HepG2 (cell line): ENCODE data around the gene MEGF11. TPM values are rescaled to one million over a fixed set of nuclear protein-coding genes. Genes with fewer than 3 reads are reported as not detected.

Source experiments
- ATAC-seq: fragments of 200-7000 bp; cut with Tn5 transposase; 3 replicates; pipeline ENCODE4 v1.9.1; 2020; ENCODE audit warnings: mild to moderate bottlenecking, moderate library complexity
- BruUV-seq: library from RNA; stranded (reverse); fragments of 400-500 nt; replicated peaks from 2 replicates; lab custom pipeline; 2021; lab: Mats Ljungman, UMichigan
- CTCF ChIA-PET: fragments of 300-600 bp; formaldehyde crosslinking; extraction: SDS; loops from one replicate; lab custom pipeline; 2021; ENCODE audit warnings: low total read pairs, inconsistent platforms, low intra/inter-chr PET ratio; lab: Yijun Ruan, JAX
- POLR2A ChIA-PET: fragments of 350-600 bp; sonication (Branson Sonifier 250); formaldehyde crosslinking; loops from one replicate; lab custom pipeline; 2020; ENCODE audit warnings: antibody characterized with exemption, inconsistent platforms; lab: Yijun Ruan, JAX
- DNase-seq: peaks from one replicate; pipeline ENCODE4 v3.0.0-alpha.2; 2015; ENCODE audit warnings: low spot score
- FAIRE-seq: peaks from 3 replicates; lab custom pipeline; 2011; peaks lifted over from hg19 to GRCh38; lab: Jason Lieb, UNC
- H2AFZ ChIP-seq: one replicate; pipeline ENCODE4 v1.6.1; 2011; ENCODE audit warnings: low read length, inconsistent platforms
- H3K27ac ChIP-seq: fragments of 300-600 bp; 3 replicates; pipeline ENCODE4 v1.8.0; 2011; ENCODE audit warnings: mixed run types, mild to moderate bottlenecking, mixed read lengths, low read length, inconsistent platforms; ENCODE audit not compliant: insufficient read depth; ENCODE audit errors: extremely low read length
- H3K27me3 ChIP-seq, 2 experiments: fragments of 200-600 bp in 1 of 2; 2 replicates in 1 of 2; 3 replicates in 1 of 2; pipeline versions ENCODE4 v1.6.0 to v1.8.0; 2011; ENCODE audit warnings: low read length in 2 of 2, mild to moderate bottlenecking in 2 of 2, moderate library complexity in 2 of 2, inconsistent platforms in 1 of 2; ENCODE audit not compliant: insufficient read depth in 2 of 2, control insufficient read depth in 1 of 2
- H3K36me3 ChIP-seq, 2 experiments: fragments of 200-600 bp in 1 of 2; replicated peaks in 1 of 2; 2 replicates in 1 of 2; 3 replicates in 1 of 2; pipeline versions ENCODE4 v1.5.1 to v1.8.0; 2011; ENCODE audit warnings: low read length in 2 of 2, inconsistent platforms in 1 of 2; ENCODE audit not compliant: insufficient read depth in 2 of 2, control insufficient read depth in 1 of 2
- H3K4me1 ChIP-seq: 2 replicates; pipeline ENCODE4 v1.5.1; 2012; ENCODE audit warnings: low read length, inconsistent platforms; ENCODE audit not compliant: insufficient read depth
- H3K4me2 ChIP-seq: 2 replicates; pipeline ENCODE4 v1.6.0; 2011; ENCODE audit warnings: low read depth, low read length, inconsistent platforms
- H3K4me3 ChIP-seq, 3 experiments: fragments of 200-600 bp in 1 of 3; sonication (generic), shearing (Covaris generic) in 1 of 3; replicated peaks in 1 of 3; 2 replicates each; pipeline ENCODE4 v1.5.1; 2011 to 2016; ENCODE audit warnings: low read length in 3 of 3, inconsistent platforms in 2 of 3, low read depth in 2 of 3, mild to moderate bottlenecking in 2 of 3, control low read depth in 1 of 3, mixed read lengths in 1 of 3; ENCODE audit not compliant: insufficient read depth in 1 of 3
- H3K79me2 ChIP-seq: one replicate; pipeline ENCODE4 v1.6.1; 2011; ENCODE audit warnings: low read length, inconsistent platforms; ENCODE audit not compliant: insufficient read depth
- H3K9ac ChIP-seq: 2 replicates; pipeline ENCODE4 v1.6.0; 2011; ENCODE audit warnings: mild to moderate bottlenecking, low read depth, low read length, inconsistent platforms; ENCODE audit not compliant: insufficient read depth
- H3K9me3 ChIP-seq: 2 replicates; pipeline ENCODE4 v1.5.1; 2012; ENCODE audit warnings: mild to moderate bottlenecking, low read length
- H4K20me1 ChIP-seq: 2 replicates; pipeline ENCODE4 v1.6.0; 2011; ENCODE audit warnings: inconsistent platforms, mild to moderate bottlenecking, low read length, moderate library complexity; ENCODE audit not compliant: insufficient read depth
- ARNTL ChIP-seq: sonication (generic); formaldehyde crosslinking; IDR thresholded peaks from 2 replicates; pipeline ENCODE4 v1.4.0; 2020; ENCODE audit warnings: mild to moderate bottlenecking, missing genetic modification reagents
- BHLHE40 ChIP-seq: IDR thresholded peaks from 2 replicates; pipeline ENCODE4 v1.6.1; 2011; ENCODE audit warnings: low read length, improper control_type of control experiment
- FOXA1 ChIP-seq, 2 experiments: fragments of 450-650 bp in 1 of 2; sonication (generic) in 1 of 2; formaldehyde crosslinking in 1 of 2; IDR thresholded peaks; 2 replicates each; pipeline versions ENCODE4 v1.4.0 to v1.6.1; 2016 to 2020; ENCODE audit warnings: missing genetic modification reagents in 1 of 2
- MAZ ChIP-seq, 2 experiments: sonication (generic) in 1 of 2; formaldehyde crosslinking in 1 of 2; IDR thresholded peaks; 2 replicates each; pipeline versions ENCODE4 v1.5.0 to v1.6.1; 2012 to 2020; ENCODE audit warnings: low read depth in 2 of 2, mild to moderate bottlenecking in 2 of 2, borderline replicate concordance in 1 of 2, improper control_type of control experiment in 1 of 2, low read length in 1 of 2, missing genetic modification reagents in 1 of 2, moderate library complexity in 1 of 2
- PCBP2 ChIP-seq: fragments of 200-400 bp; formaldehyde crosslinking; optimal IDR thresholded peaks from 2 replicates; pipeline ENCODE3; 2018; ENCODE audit warnings: low read length, low read depth; ENCODE audit not compliant: poor library complexity, severe bottlenecking
- PPARG ChIP-seq: conservative IDR thresholded peaks from 2 replicates; pipeline ENCODE4 v1.6.1; 2016; ENCODE audit warnings: missing biosample characterization, missing genetic modification reagents
- PRDM15 ChIP-seq: sonication (generic); formaldehyde crosslinking; IDR thresholded peaks from 2 replicates; pipeline ENCODE4 v1.4.0; 2020; ENCODE audit warnings: missing genetic modification reagents
- PRPF4 ChIP-seq: fragments of 200-400 bp; formaldehyde crosslinking; IDR thresholded peaks from 2 replicates; pipeline ENCODE4 v1.6.1; 2016; ENCODE audit warnings: low read length, low read depth; ENCODE audit not compliant: poor library complexity, severe bottlenecking
- ZNF335 ChIP-seq: sonication (generic); formaldehyde crosslinking; IDR thresholded peaks from 2 replicates; pipeline ENCODE4 v1.4.0; 2020; ENCODE audit warnings: missing genetic modification reagents
- ZNF501 ChIP-seq: sonication (generic); formaldehyde crosslinking; IDR thresholded peaks from 2 replicates; pipeline ENCODE4 v1.5.1; 2020; ENCODE audit warnings: mild to moderate bottlenecking, moderate library complexity, missing genetic modification reagents
- ZNF614 ChIP-seq: IDR thresholded peaks from 2 replicates; pipeline ENCODE4 v1.6.1; 2018; ENCODE audit warnings: missing biosample characterization, missing genetic modification reagents, inconsistent platforms, borderline replicate concordance
- ZNF879 ChIP-seq: sonication (generic); formaldehyde crosslinking; IDR thresholded peaks from 2 replicates; pipeline ENCODE4 v1.8.1; 2023; ENCODE audit warnings: missing genetic modification reagents
- ZNF883 ChIP-seq: sonication (generic); formaldehyde crosslinking; IDR thresholded peaks from 2 replicates; pipeline ENCODE4 v1.5.1; 2020; ENCODE audit warnings: mild to moderate bottlenecking, missing genetic modification reagents; ENCODE audit errors: not compliant biosample characterization
- WGBS: methylation state at CpG from one replicate; pipeline ENCODE4 v1.1.6; 2017; ENCODE audit warnings: low lambda C conversion rate; 5-methylcytosine and 5-hydroxymethylcytosine counted together
- in situ Hi-C: cut with HindIII; loops from 2 replicates; pipeline ENCODE4 v1.10.0; 2017; ENCODE audit warnings: low pct_unique_long_range_greater_than_20kb; ENCODE audit not compliant: extremely low pct_ligation_motif_present
- intact Hi-C: fragments of 100-400 bp; cut with micrococcal nuclease; formaldehyde crosslinking; loops from one replicate; pipeline ENCODE4 v1.10.0; 2022; ENCODE audit not compliant: unreplicated experiment
- polyA plus RNA-seq, 8 experiments: library from polyadenylated mRNA; depleted of rRNA in 3 of 8; stranded (reverse) in 7 of 8; unstranded in 1 of 8; fragments of >200 nt; fragmentation: Illumina TruSeq in 4 of 8; extraction: Trizol in 4 of 8; gene quantifications; 2 replicates each; pipeline versions ENCODE4 v1.2.1 to v1.2.3, GENCODE V29; 2011 to 2016; ENCODE audit warnings: low read depth in 4 of 8, missing spikeins in 1 of 8, mixed read lengths in 1 of 8; ENCODE audit not compliant: insufficient read depth in 1 of 8
- total RNA-seq, 5 experiments: library from RNA; depleted of rRNA; stranded (reverse); fragments of >200 nt; fragmentation: Illumina TruSeq; extraction: Trizol; gene quantifications; 2 replicates each; pipeline ENCODE4 v1.2.3, GENCODE V29; 2016; ENCODE audit warnings: low read depth in 1 of 5
- TF ChIP-seq, protein P1 (sequence below): sonication (generic); formaldehyde crosslinking; IDR thresholded peaks from 2 replicates; pipeline ENCODE4 v1.4.0; 2020; ENCODE audit warnings: missing genetic modification reagents
- TF ChIP-seq, protein P2 (sequence below): sonication (generic); formaldehyde crosslinking; IDR thresholded peaks from 2 replicates; pipeline ENCODE4 v1.9.0; 2022; ENCODE audit warnings: low read depth, missing genetic modification reagents

The MEGF11 gene
- total and polyA plus RNA-seq, 2 of the 13 experiments (the other 11 are each of a cell fraction or from before 2014, with no cell fraction given), result not detected

GRCh38 chr15:66114863-66115425 is 138.6 kb downstream of the MEGF11 start:
- H3K27ac ChIP-seq, result no peak overlapping the region
- CTCF ChIA-PET, result no interaction called here
- no peaks in the 10 kb centered on the region for H4K20me1 ChIP-seq
- 37% methylated on average over 6 of the region's 8 CpGs for WGBS
- no peak overlapping the region for H3K9ac ChIP-seq
- no peaks in the 10 kb centered on the region for H3K36me3 ChIP-seq
- no peak overlapping the region for H2AFZ ChIP-seq
- intact Hi-C loops (no loop called here), in situ Hi-C loops (no loop called here)
- no peak overlapping the region for H3K4me2 ChIP-seq
- FAIRE-seq, result no peak
- H3K79me2 ChIP-seq, result no peaks in the 10 kb centered on the region
- ATAC-seq, result no peak
- no peaks in the 10 kb centered on the region for H3K9me3 ChIP-seq
- no peaks in the 10 kb centered on the region for H3K4me1 ChIP-seq
- H3K4me3 ChIP-seq, result no peak overlapping the region
- peaks cover 4 to 43% of the 10 kb centered on the region in 2 experiments for H3K27me3 ChIP-seq
- no TSS peak for BruUV-seq
- POLR2A ChIA-PET, result no interaction called here
- no peak for DNase-seq
- TF ChIP-seq MAZ (IDR thresholded peaks at IDR 0.05; ENCODE audit: borderline replicate concordance, low read depth, low read length) (no peak), MAZ (CRISPR knock-in tag; IDR thresholded peaks at IDR 0.05; ENCODE audit: low read depth) (no peak), ZNF883 (CRISPR knock-in tag) (no peak), PCBP2 (no peak), ZNF335 (CRISPR knock-in tag) (no peak), PRDM15 (CRISPR knock-in tag) (no peak), ZNF879 (CRISPR knock-in tag) (no peak), BHLHE40 (no peak), ZNF501 (no peak), ZNF614 (CRISPR knock-in tag) (no peak), PRPF4 (no peak), PPARG (CRISPR knock-in tag) (no peak), FOXA1 (IDR thresholded peaks at IDR 0.05) (no peak), FOXA1 (CRISPR knock-in tag; IDR thresholded peaks at IDR 0.05) (no peak), ARNTL (CRISPR knock-in tag) (no peak)
- TF ChIP-seq, protein P1, sequence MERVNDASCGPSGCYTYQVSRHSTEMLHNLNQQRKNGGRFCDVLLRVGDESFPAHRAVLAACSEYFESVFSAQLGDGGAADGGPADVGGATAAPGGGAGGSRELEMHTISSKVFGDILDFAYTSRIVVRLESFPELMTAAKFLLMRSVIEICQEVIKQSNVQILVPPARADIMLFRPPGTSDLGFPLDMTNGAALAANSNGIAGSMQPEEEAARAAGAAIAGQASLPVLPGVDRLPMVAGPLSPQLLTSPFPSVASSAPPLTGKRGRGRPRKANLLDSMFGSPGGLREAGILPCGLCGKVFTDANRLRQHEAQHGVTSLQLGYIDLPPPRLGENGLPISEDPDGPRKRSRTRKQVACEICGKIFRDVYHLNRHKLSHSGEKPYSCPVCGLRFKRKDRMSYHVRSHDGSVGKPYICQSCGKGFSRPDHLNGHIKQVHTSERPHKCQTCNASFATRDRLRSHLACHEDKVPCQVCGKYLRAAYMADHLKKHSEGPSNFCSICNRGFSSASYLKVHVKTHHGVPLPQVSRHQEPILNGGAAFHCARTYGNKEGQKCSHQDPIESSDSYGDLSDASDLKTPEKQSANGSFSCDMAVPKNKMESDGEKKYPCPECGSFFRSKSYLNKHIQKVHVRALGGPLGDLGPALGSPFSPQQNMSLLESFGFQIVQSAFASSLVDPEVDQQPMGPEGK (CRISPR knock-in tag), result no peak
- TF ChIP-seq, protein P2, sequence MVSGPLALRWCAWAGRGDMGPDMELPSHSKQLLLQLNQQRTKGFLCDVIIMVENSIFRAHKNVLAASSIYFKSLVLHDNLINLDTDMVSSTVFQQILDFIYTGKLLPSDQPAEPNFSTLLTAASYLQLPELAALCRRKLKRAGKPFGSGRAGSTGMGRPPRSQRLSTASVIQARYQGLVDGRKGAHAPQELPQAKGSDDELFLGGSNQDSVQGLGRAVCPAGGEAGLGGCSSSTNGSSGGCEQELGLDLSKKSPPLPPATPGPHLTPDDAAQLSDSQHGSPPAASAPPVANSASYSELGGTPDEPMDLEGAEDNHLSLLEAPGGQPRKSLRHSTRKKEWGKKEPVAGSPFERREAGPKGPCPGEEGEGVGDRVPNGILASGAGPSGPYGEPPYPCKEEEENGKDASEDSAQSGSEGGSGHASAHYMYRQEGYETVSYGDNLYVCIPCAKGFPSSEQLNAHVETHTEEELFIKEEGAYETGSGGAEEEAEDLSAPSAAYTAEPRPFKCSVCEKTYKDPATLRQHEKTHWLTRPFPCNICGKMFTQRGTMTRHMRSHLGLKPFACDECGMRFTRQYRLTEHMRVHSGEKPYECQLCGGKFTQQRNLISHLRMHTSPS (CRISPR knock-in tag), result no peak
